H1 (cell line): ENCODE measurements around the gene EPB42.

Experiments used
- CBX8 ChIP-seq: fragments of 300-800, 300-1000 bp; sonication (generic); IDR thresholded peaks from 2 replicates; pipeline ENCODE4 v1.7.1; 2016; ENCODE audit warnings: low read depth, low read length, borderline replicate concordance
- CHD2 ChIP-seq: IDR thresholded peaks from 2 replicates; pipeline ENCODE4 v1.6.1; 2012; ENCODE audit warnings: low read length, improper control_type of control experiment
- EGR1 ChIP-seq: IDR thresholded peaks from 2 replicates; pipeline ENCODE4 v1.6.1; 2011; ENCODE audit warnings: low read depth, low read length, borderline replicate concordance
- HDAC6 ChIP-seq: IDR thresholded peaks from one replicate; pipeline ENCODE4 v1.7.1; 2012; ENCODE audit warnings: low read depth, mild to moderate bottlenecking, inconsistent platforms, low read length, moderate library complexity
- JUN ChIP-seq: IDR thresholded peaks from 2 replicates; pipeline ENCODE4 v1.6.1; 2011; ENCODE audit warnings: low read depth, mild to moderate bottlenecking, improper control_type of control experiment, low read length
- POLR2A ChIP-seq, 2 experiments: IDR thresholded peaks; 1 replicate in 1 of 2; 2 replicates in 1 of 2; pipeline ENCODE4 v1.6.1; 2011; ENCODE audit warnings: low read depth in 2 of 2, low read length in 2 of 2, mild to moderate bottlenecking in 2 of 2; ENCODE audit errors: control extremely low read depth in 1 of 2
- POLR2AphosphoS5 ChIP-seq: IDR thresholded peaks from 2 replicates; pipeline ENCODE4 v1.6.1; 2011; ENCODE audit warnings: low read depth, low read length
- RFX5 ChIP-seq: IDR thresholded peaks from 2 replicates; pipeline ENCODE4 v1.6.1; 2011; ENCODE audit warnings: low read depth, low read length, improper control_type of control experiment, borderline replicate concordance
- RNF2 ChIP-seq: fragments of 200-900, 300-1000 bp; sonication (generic); IDR thresholded peaks from 2 replicates; pipeline ENCODE4 v1.7.1; 2016; ENCODE audit warnings: borderline replicate concordance, low read depth, mild to moderate bottlenecking, antibody characterized with exemption, low read length; ENCODE audit not compliant: poor library complexity, severe bottlenecking; ENCODE audit errors: missing control alignments
- TBP ChIP-seq: IDR thresholded peaks from 2 replicates; pipeline ENCODE4 v1.6.1; 2011; ENCODE audit warnings: low read depth, low read length, improper control_type of control experiment
- YY1 ChIP-seq: IDR thresholded peaks from 2 replicates; pipeline ENCODE4 v1.6.1; 2011; ENCODE audit warnings: low read depth, mild to moderate bottlenecking, low read length
- TF ChIP-seq, protein P1 (sequence below): IDR thresholded peaks from 2 replicates; pipeline ENCODE4 v1.6.1; 2012; ENCODE audit warnings: inconsistent platforms
- TF ChIP-seq, protein P2 (sequence below), 3 experiments: IDR thresholded peaks; 1 replicate in 2 of 3; 2 replicates in 1 of 3; pipeline versions ENCODE4 v1.5.1 to v1.6.1; 2011; ENCODE audit warnings: low read length in 3 of 3, mild to moderate bottlenecking in 3 of 3, inconsistent platforms in 2 of 3, low read depth in 1 of 3, moderate library complexity in 1 of 3; ENCODE audit not compliant: insufficient read depth in 1 of 3; ENCODE audit errors: control extremely low read depth in 1 of 3
- TF ChIP-seq, protein P3 (sequence below): IDR thresholded peaks from 2 replicates; pipeline ENCODE4 v1.6.1; 2011; ENCODE audit warnings: low read length, improper control_type of control experiment

DNA sequence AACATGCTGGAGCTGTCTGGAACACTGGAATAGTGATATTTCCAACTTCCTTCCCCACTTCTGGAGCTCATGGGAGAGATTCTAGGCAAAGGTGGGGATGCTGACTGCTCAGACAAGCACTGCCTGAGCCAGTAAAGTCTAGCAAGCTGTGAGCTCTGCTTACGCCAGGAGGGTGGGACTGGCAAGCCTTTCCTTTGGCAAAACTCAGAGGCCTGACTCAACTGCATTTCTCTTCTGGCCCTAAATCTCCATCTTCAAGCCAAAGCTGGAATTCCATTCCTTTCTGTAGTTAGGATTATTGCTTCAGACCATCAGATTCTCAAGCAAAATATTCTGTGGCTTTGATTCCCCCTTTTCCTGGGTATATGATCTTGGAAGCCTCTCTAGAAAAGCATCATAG is 20.3 kb upstream of the EPB42 start:
- TF ChIP-seq YY1 (no peak), TBP (no peak), RNF2 (no peak), CHD2 (no peak), EGR1 (no peak), JUN (no peak), POLR2AphosphoS5 (no peak), RFX5 (no peak), HDAC6 (no peak), POLR2A (IDR thresholded peaks at IDR 0.05; ENCODE audit: control extremely low read depth in 1 of 2, low read depth in 2 of 2, low read length in 2 of 2) (no peak), CBX8 (no peak)
- TF ChIP-seq, protein P1, sequence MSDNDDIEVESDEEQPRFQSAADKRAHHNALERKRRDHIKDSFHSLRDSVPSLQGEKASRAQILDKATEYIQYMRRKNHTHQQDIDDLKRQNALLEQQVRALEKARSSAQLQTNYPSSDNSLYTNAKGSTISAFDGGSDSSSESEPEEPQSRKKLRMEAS: no peak
- TF ChIP-seq, protein P2, sequence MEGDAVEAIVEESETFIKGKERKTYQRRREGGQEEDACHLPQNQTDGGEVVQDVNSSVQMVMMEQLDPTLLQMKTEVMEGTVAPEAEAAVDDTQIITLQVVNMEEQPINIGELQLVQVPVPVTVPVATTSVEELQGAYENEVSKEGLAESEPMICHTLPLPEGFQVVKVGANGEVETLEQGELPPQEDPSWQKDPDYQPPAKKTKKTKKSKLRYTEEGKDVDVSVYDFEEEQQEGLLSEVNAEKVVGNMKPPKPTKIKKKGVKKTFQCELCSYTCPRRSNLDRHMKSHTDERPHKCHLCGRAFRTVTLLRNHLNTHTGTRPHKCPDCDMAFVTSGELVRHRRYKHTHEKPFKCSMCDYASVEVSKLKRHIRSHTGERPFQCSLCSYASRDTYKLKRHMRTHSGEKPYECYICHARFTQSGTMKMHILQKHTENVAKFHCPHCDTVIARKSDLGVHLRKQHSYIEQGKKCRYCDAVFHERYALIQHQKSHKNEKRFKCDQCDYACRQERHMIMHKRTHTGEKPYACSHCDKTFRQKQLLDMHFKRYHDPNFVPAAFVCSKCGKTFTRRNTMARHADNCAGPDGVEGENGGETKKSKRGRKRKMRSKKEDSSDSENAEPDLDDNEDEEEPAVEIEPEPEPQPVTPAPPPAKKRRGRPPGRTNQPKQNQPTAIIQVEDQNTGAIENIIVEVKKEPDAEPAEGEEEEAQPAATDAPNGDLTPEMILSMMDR (IDR thresholded peaks at IDR 0.05; ENCODE audit: control extremely low read depth in 1 of 3, insufficient read depth in 1 of 3, low read depth in 1 of 3, low read length in 3 of 3): no peak
- TF ChIP-seq, protein P3, sequence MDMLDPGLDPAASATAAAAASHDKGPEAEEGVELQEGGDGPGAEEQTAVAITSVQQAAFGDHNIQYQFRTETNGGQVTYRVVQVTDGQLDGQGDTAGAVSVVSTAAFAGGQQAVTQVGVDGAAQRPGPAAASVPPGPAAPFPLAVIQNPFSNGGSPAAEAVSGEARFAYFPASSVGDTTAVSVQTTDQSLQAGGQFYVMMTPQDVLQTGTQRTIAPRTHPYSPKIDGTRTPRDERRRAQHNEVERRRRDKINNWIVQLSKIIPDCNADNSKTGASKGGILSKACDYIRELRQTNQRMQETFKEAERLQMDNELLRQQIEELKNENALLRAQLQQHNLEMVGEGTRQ: no peak
